ENCODE measurements around the gene PDLIM5.

The PDLIM5 gene

GRCh38 chr4:94714365-94715160, 262.8 kb downstream of the PDLIM5 start:
- Histone ChIP-seq H3K4me1 (ENCODE audit: insufficient read depth, low read length, poor library complexity, severe bottlenecking) (no peaks in the 10 kb centered on the region), H4K20me1 (ENCODE audit: insufficient read depth, low read length, poor library complexity, severe bottlenecking) (no peaks in the 10 kb centered on the region), H3K36me3 (ENCODE audit: insufficient read depth, low read length) (no peaks in the 10 kb centered on the region), H3K9ac (ENCODE audit: low read depth, low read length, poor library complexity, severe bottlenecking) (no peak overlapping the region), H3F3A (ENCODE audit: low read depth) (no peaks in the 10 kb centered on the region), H3K4me2 (ENCODE audit: low read depth, low read length, poor library complexity, severe bottlenecking) (no peak overlapping the region), H3K9me2 (replicated peaks; ENCODE audit: low read depth, low read length) (no peaks in the 10 kb centered on the region), H3K9me3 (ENCODE audit: insufficient read depth, low read depth, low read length) (no peaks in the 10 kb centered on the region), H2AFZ (ENCODE audit: low read length) (no peak overlapping the region), H3K4me3 (ENCODE audit: low read length, poor library complexity, severe bottlenecking) (no peak overlapping the region), H3K79me2 (ENCODE audit: insufficient read depth, low read length) (no peaks in the 10 kb centered on the region), H3K27me3 (ENCODE audit: insufficient read depth, low read length, poor library complexity, severe bottlenecking) (no peaks in the 10 kb centered on the region)
- TF ChIP-seq CTCF (conservative IDR thresholded peaks at IDR 0.05; ENCODE audit: low read length) (no peak), EZH2phosphoT487 (IDR thresholded peaks at IDR 0.05; ENCODE audit: borderline replicate concordance) (no peak)

- H3K4me1 ChIP-seq (ENCODE audit: insufficient read depth, low read length, poor library complexity, severe bottlenecking): no peaks in the 10 kb centered on the region
- H3K9me3 ChIP-seq (ENCODE audit: insufficient read depth, low read depth, low read length): no peaks in the 10 kb centered on the region
- TF ChIP-seq EZH2phosphoT487 (IDR thresholded peaks at IDR 0.05; ENCODE audit: borderline replicate concordance) (no peak), CTCF (conservative IDR thresholded peaks at IDR 0.05; ENCODE audit: low read length) (no peak)
- H3K9ac ChIP-seq (ENCODE audit: low read depth, low read length, poor library complexity, severe bottlenecking): no peak overlapping the region
- H4K20me1 ChIP-seq (ENCODE audit: insufficient read depth, low read length, poor library complexity, severe bottlenecking): no peaks in the 10 kb centered on the region
- H3K4me3 ChIP-seq (ENCODE audit: low read length, poor library complexity, severe bottlenecking): no peak overlapping the region
- H3K27me3 ChIP-seq (ENCODE audit: insufficient read depth, low read length, poor library complexity, severe bottlenecking): no peaks in the 10 kb centered on the region
- H3K9me2 ChIP-seq (replicated peaks; ENCODE audit: low read depth, low read length): no peaks in the 10 kb centered on the region
- H3K4me2 ChIP-seq (ENCODE audit: low read depth, low read length, poor library complexity, severe bottlenecking): no peak overlapping the region
- H3K79me2 ChIP-seq (ENCODE audit: insufficient read depth, low read length): no peaks in the 10 kb centered on the region
- H2AFZ ChIP-seq (ENCODE audit: low read length): no peak overlapping the region
- H3F3A ChIP-seq (ENCODE audit: low read depth): no peaks in the 10 kb centered on the region
- H3K36me3 ChIP-seq (ENCODE audit: insufficient read depth, low read length): no peaks in the 10 kb centered on the region
Measured at GRCh38 chr4:94715726-94716125, 264.0 kb downstream of the PDLIM5 start.
